IgD-negative memory B cell (primary cell): ENCODE data around the gene KIZ. TPM values are rescaled to one million over a fixed set of nuclear protein-coding genes. Genes with fewer than 3 reads are reported as not detected.
"Not testable (repeated sequence)": the region's sequence is repeated elsewhere in the genome, so short reads cannot be mapped to it uniquely, and the experiment has no call there.

Experiments
- H3K27ac Mint-ChIP-seq, 3 donors: one replicate each; pipeline ENCODE4 v1.8.0; 2020 to 2022; ENCODE audit warnings: mild to moderate bottlenecking in 3 of 3, mixed read lengths in 3 of 3, moderate library complexity in 1 of 3
- H3K27me3 Mint-ChIP-seq: one replicate; pipeline ENCODE4 v1.8.0; 2021; ENCODE audit warnings: mixed read lengths
- H3K36me3 Mint-ChIP-seq: one replicate; pipeline ENCODE4 v1.8.0; 2020; ENCODE audit warnings: mild to moderate bottlenecking, mixed read lengths
- H3K4me1 Mint-ChIP-seq, 3 donors: one replicate each; pipeline ENCODE4 v1.8.0; 2020 to 2022; ENCODE audit warnings: mixed read lengths in 3 of 3, mild to moderate bottlenecking in 1 of 3
- H3K4me3 Mint-ChIP-seq, 4 donors: one replicate each; pipeline ENCODE4 v1.8.0; 2020 to 2022; ENCODE audit warnings: mild to moderate bottlenecking in 4 of 4, mixed read lengths in 4 of 4, moderate library complexity in 3 of 4
- H3K9me3 Mint-ChIP-seq, 3 donors: one replicate each; pipeline ENCODE4 v1.8.0; 2020 to 2021; ENCODE audit warnings: mixed read lengths in 3 of 3, mild to moderate bottlenecking in 1 of 3
- polyA plus RNA-seq: library from polyadenylated mRNA; unstranded; fragments of 300-500 nt; fragmentation: Illumina TruSeq; gene quantifications from one replicate; pipeline ENCODE4 v1.2.3, GENCODE V29; 2021

Gene KIZ
- polyA plus RNA-seq, 1 donor from 2014 or later, result 26.2 TPM

DNA sequence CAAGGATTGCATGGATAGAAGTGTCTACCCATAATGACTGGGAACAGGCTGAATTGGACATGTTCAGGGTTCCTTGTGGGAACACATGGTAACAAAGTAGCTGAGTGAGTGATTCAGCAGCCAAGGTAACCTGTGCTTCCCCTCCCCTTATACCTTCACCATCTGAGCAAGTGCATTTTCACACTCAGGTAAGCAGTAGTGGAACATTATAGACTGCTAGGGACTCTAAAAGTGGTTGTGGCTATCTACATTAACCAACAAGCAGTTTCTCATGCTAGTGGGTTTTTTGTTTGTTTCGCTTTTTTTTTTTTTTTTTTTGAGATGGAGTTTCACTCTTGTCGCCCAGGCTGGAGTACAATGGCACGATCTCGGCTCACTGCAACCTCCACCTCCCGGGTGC, 41.4 kb downstream of the KIZ start:
- Mint-ChIP-seq H3K27me3 (no peaks in the 10 kb centered on the region), H3K4me3 (no peak overlapping the region), H3K4me1 (peaks cover 0 to 11% (median 5%) of the 10 kb centered on the region in 3 donors), H3K36me3 (peaks cover 18% of the 10 kb centered on the region), H3K27ac (no peak overlapping the region), H3K9me3 (peaks cover 2 to 6% (median 3%) of the 10 kb centered on the region in 3 donors)

DNA sequence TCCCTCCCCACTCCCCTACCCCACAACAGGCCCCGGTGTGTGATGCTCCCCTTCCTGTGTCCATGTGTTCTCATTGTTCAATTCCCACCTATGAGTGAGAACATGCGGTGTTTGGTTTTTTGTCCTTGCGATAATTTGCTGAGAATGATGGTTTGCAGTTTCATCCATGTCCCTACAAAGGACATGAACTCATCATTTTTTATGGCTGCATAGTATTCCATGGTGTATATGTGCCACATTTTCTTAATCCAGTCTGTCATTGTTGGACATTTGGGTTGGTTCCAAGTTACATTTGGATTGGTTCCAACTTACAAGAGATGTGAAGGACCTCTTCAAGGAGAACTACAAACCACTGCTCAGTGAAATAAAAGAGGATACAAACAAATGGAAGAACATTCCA, 42.2 kb downstream of the KIZ start:
- H3K4me3 Mint-ChIP-seq, H3K27me3 Mint-ChIP-seq, H3K9me3 Mint-ChIP-seq, H3K27ac Mint-ChIP-seq: not testable (repeated sequence)
- Mint-ChIP-seq H3K36me3 (peaks cover 16% of the 10 kb centered on the region), H3K4me1 (peaks cover 0 to 11% (median 5%) of the 10 kb centered on the region in 3 donors)

DNA sequence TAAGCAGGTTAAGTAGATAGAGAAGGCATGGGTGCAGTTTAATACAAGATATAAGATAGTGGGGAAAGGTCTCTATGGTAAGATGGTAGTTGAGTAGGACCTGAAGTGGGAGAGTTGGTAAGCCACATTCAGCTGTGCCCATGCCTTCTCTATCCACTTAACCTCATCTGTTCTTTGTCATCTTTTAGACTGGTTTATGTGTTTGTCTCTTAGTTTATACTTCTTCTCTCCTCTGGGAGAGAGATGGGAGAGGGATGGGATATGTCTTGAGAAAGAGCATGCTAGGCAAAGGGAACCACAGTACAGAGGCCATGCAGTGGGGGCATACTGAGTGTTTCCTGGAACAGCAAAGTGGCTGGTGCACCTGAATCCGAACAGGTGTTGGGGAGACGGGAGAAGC, 46.7 kb downstream of the KIZ start:
- Mint-ChIP-seq H3K27me3 (no peaks in the 10 kb centered on the region), H3K4me1 (peaks cover 0 to 2% (median 0%) of the 10 kb centered on the region in 3 donors), H3K36me3 (peaks cover 15% of the 10 kb centered on the region), H3K27ac (no peak overlapping the region), H3K9me3 (peaks cover 3 to 17% (median 3%) of the 10 kb centered on the region in 3 donors), H3K4me3 (no peak overlapping the region)

DNA sequence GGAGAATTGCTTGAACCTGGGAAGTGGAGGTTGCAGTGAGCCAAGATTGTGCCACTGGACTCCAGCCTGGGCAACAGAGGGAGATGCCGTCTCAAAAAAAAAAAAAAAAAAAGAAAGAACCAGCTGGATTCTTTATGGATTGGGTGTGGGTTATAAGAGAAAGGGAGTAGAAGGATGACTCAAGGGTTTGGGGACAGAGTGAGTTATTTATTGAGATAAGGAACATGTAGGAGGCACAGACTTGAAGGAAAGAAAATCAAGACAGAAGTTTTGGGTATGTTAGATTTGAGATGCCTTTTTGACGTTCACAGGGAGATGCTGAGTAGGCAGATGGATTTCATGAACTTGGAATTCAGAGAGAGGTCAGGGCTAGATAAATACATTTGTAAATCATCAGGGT, 47.6 kb downstream of the KIZ start:
- Mint-ChIP-seq H3K27ac (no peak overlapping the region), H3K27me3 (no peaks in the 10 kb centered on the region), H3K4me1 (peaks cover 0 to 2% (median 0%) of the 10 kb centered on the region in 3 donors), H3K9me3 (peaks cover 3 to 17% (median 3%) of the 10 kb centered on the region in 3 donors), H3K4me3 (no peak overlapping the region), H3K36me3 (peaks cover 16% of the 10 kb centered on the region)

DNA sequence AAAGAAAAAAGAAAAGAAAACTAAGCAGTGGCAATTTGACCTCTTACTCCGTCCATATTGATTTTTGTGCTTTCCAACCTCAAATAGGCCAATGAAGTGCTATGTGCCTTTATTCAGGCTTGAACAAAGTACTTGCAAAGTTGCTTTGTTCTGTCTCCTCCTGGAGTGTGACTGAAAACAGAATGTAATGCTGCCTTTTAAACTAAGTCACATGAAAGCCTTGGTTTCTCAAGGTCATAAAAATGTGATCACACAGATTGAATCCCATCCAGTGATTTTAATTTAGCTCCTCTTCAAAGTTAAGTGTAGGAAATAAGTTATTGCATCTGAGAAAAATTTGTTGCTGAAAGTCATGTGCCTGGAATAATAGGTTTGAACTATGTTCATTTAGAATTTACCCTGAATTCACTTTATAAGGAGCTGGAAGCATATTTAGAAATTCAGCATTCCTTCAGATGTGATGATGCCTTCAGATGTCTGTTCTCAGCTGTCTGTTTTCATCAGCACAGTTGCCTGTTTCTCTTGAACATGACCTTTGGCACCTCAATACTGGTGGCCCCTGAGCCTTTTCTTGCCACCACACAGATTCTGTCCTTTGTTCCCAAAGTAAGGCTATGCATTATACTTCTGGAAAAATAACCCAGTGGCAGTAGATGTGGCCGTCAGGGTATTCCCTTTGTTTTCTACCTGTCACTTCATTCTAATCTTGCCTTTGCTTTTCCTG, 48.8 kb downstream of the KIZ start:
- no peaks in the 10 kb centered on the region for H3K27me3 Mint-ChIP-seq
- no peak overlapping the region for H3K27ac Mint-ChIP-seq
- H3K4me1 Mint-ChIP-seq, result peaks cover 3 to 8% (median 5%) of the 10 kb centered on the region in 3 donors
- H3K36me3 Mint-ChIP-seq, result peaks cover 14% of the 10 kb centered on the region
- no peak overlapping the region for H3K4me3 Mint-ChIP-seq
- peaks cover 2 to 15% (median 3%) of the 10 kb centered on the region in 3 donors for H3K9me3 Mint-ChIP-seq

DNA sequence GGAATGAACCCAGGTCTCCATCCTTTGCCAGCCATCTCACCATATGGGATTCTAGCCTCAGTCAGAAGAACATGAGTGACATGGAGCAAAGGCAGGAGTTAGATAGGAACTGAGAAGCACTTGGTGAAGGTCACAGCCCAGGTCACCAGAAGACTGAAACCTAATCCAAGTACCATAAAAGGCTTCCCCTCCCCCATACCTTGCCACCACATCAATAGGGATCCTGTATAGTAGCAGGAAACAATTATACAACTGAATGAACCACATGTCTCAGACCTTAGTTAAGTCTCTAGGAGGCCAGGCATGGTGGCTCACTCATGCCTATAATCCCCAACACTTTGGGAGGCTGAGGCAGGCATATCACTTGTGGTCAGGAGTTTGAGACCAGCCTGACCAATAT, 49.6 kb downstream of the KIZ start:
- H3K27me3 Mint-ChIP-seq, result no peaks in the 10 kb centered on the region
- peaks cover 3 to 8% (median 5%) of the 10 kb centered on the region in 3 donors for H3K4me1 Mint-ChIP-seq
- H3K4me3 Mint-ChIP-seq, result no peak overlapping the region
- H3K9me3 Mint-ChIP-seq, result peaks cover 2 to 13% (median 3%) of the 10 kb centered on the region in 3 donors
- H3K27ac Mint-ChIP-seq, result no peak overlapping the region
- H3K36me3 Mint-ChIP-seq, result peaks cover 14% of the 10 kb centered on the region

DNA sequence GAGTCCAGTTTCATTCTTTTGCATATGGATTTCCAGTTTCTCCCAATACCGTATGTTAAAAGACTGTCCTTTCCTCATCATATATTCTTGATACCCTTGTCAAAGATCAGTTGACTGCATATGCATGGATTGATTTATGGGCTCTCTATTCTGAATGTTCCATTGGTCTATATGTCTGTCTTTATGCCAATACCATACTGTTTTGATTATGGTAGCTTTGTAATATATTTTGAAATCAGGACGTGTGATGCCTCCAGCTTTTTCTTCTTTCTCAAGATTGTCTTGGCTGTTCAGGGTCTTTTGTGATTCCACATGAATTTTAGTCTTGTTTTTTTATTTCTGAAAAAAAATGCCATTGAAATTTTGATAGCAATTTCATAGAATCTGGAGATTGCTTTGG, 51.9 kb downstream of the KIZ start:
- Mint-ChIP-seq H3K27me3 (no peaks in the 10 kb centered on the region), H3K9me3 (peaks cover 0 to 11% (median 2%) of the 10 kb centered on the region in 3 donors), H3K4me3 (no peak overlapping the region), H3K4me1 (peaks cover 3 to 8% (median 5%) of the 10 kb centered on the region in 3 donors), H3K27ac (no peak overlapping the region), H3K36me3 (peaks cover 7% of the 10 kb centered on the region)

DNA sequence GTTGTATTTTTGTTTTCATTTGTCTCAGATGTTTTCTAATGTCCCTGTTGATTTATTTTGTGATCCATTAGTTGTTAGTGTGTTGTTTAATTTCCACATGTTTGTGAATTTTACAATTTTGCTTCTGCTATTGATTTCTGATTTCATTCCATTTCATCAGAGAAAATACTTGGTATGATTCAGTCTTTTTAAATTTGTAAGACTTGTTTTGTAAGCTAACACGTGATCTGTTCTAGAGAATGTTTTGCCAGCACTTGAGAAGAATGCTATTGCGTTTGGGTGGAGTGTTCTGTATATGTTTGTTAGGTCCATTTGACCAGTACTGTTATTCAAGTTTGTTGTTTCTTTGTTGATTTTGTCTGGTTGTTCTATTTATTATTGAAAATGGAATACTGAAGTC, 53.9 kb downstream of the KIZ start:
- H3K4me1 Mint-ChIP-seq, result peaks cover 3 to 8% (median 5%) of the 10 kb centered on the region in 3 donors
- H3K36me3 Mint-ChIP-seq, result peaks cover 3% of the 10 kb centered on the region
- H3K27ac Mint-ChIP-seq, result no peak overlapping the region
- H3K9me3 Mint-ChIP-seq, result peaks cover 0 to 11% (median 2%) of the 10 kb centered on the region in 3 donors
- no peak overlapping the region for H3K4me3 Mint-ChIP-seq
- H3K27me3 Mint-ChIP-seq, result no peaks in the 10 kb centered on the region

DNA sequence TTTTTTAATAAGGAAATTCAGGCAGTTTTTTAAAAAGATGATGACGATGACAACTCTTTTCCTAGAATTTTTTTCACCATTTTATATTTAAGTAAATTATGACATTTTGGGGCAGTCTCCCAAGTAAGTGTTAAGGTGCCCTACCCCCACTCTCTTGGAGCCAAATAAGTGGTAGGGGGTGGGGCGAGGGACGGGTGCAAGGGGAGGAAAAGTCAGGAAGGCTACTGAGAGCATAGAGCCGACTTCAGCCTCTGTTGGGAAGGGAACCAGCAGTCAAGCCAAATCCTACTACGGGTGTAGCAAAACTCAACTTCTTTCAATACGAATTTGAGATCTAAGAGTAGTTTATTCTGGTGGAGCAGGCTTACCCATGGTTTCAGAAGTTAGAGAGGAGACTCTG, 54.4 kb downstream of the KIZ start:
- Mint-ChIP-seq H3K4me3 (no peak overlapping the region), H3K27ac (no peak overlapping the region), H3K9me3 (peaks cover 0 to 11% (median 2%) of the 10 kb centered on the region in 3 donors)

DNA sequence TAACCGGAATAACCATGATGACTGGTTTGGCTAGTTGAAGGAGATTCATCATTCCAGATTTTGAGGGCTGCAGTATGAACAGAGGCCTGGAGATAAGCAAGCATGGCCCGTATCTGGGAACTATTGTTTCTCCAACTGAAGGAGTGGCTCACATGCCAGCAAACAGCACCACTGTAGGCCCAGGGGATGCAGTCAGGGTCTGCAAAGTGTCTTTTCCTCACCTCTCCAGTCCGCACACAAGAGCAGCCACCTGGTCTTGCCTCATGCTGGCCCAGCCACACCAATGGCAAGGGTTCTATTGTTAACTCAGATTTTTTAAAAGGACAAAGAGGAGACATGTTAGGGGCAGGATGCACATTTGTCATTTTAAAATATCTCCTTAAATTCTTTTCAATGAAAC, 55.1 kb downstream of the KIZ start:
- Mint-ChIP-seq H3K27me3 (no peaks in the 10 kb centered on the region), H3K9me3 (peaks cover 0 to 11% (median 2%) of the 10 kb centered on the region in 3 donors), H3K4me1 (peaks cover 3 to 8% (median 5%) of the 10 kb centered on the region in 3 donors), H3K4me3 (no peak overlapping the region), H3K36me3 (peaks cover 8% of the 10 kb centered on the region), H3K27ac (no peak overlapping the region)

More for the DNA sequence above, 54.4 kb downstream of the KIZ start:
- no peaks in the 10 kb centered on the region for H3K27me3 Mint-ChIP-seq
- peaks cover 3 to 8% (median 5%) of the 10 kb centered on the region in 3 donors for H3K4me1 Mint-ChIP-seq
- H3K36me3 Mint-ChIP-seq, result peaks cover 6% of the 10 kb centered on the region

DNA sequence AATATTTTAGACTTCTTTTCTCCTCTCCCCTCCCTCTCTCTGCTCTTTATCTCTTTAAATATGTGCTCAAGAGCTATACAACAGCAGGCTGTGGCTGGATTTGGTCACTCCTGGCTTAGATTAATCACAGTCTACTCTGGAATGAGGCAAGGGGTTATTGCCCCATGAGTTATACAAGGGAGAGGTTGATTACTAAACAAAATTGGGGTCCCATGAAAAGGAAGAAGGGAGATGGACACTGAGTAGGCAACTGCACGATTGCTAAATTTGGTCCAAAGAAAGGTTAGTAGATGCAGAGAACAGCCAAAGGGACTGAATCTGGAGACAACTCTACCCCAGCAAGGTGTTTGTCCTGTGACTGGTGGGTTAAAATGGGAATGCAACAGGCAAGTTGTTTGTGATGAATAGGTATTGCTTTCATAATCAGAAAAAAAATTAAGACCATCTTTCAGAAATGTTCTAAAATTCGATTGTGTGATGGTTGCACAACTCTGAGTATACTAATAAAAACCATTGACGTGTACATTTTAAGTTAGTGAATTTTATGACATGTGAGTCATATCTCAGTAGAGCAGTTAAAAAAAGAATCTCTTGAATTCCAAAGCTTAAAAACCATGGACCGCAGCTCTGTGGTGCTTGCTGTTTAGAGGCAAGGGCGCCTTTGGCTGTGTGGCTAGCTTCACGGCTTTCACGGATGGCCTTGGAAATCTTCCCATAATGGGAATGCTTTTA, 57.1 kb downstream of the KIZ start:
- Mint-ChIP-seq H3K9me3 (no peaks in the 10 kb centered on the region), H3K4me3 (no peak overlapping the region), H3K27me3 (no peaks in the 10 kb centered on the region), H3K27ac (no peak overlapping the region), H3K36me3 (peaks cover 5% of the 10 kb centered on the region), H3K4me1 (peaks cover 3 to 6% (median 5%) of the 10 kb centered on the region in 3 donors)

DNA sequence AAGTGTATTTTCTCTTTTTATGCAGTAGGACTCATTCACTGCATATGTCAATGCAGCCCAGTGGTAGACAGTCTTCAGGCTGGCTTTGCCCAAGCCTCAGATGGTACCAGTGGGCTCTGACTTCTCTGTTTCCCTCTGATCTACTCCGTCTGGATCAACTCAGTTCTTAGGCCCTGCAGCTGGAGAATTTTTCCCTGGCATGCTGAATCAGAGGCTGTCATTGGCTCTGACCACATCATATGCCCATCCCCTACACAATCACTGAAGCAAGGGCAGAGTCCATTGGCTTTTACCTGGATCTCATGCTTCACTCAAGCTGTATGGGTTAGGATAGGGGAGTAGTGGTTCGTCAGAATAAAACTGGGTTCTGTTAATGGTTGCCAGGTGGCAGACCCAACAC, 57.8 kb downstream of the KIZ start:
- Mint-ChIP-seq H3K27ac (no peak overlapping the region), H3K4me3 (no peak overlapping the region), H3K36me3 (peaks cover 6% of the 10 kb centered on the region), H3K9me3 (no peaks in the 10 kb centered on the region), H3K4me1 (peaks cover 2 to 5% (median 4%) of the 10 kb centered on the region in 3 donors), H3K27me3 (no peaks in the 10 kb centered on the region)

DNA sequence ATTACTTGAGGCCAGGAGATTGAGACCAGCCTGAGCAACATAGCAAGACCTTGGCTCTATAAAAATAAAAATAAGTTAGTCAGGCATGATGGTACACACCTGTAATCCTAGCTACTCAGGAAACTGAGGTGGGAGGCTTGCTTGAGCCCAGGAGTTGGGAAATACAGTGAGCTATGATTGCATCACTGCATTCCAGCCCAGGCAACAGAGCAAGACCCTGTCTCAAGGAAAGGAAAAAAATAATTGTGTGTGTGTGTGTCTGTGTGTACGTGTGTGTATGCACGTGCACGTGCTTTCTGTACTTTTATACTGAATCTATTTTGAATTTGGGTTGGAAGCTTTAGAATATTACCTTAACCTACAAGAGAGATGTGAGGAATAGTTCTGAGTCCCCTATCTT, 58.9 kb downstream of the KIZ start:
- H3K27ac Mint-ChIP-seq, result no peak overlapping the region
- peaks cover 6% of the 10 kb centered on the region for H3K36me3 Mint-ChIP-seq
- H3K9me3 Mint-ChIP-seq, result no peaks in the 10 kb centered on the region
- no peaks in the 10 kb centered on the region for H3K4me1 Mint-ChIP-seq
- no peak overlapping the region for H3K4me3 Mint-ChIP-seq
- no peaks in the 10 kb centered on the region for H3K27me3 Mint-ChIP-seq

DNA sequence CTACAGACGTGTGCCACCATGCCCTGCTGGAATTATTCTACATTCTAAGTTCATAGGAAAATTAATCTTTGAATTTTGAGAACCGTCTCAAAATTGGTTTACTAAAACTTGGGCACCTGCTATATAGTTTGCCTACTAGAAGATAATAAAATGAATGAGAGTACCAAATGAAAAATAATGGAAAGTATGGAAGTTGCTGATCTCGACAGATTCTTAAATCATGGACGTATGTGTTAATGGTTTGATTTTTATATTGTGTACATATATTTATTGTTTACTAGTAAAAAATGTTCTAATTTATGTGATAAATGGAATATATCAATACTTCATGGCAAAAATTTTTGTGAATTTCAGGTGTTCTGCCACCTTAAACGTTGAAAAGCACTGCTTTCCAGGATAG, 60.0 kb downstream of the KIZ start:
- Mint-ChIP-seq H3K9me3 (no peaks in the 10 kb centered on the region), H3K4me3 (no peak overlapping the region), H3K4me1 (no peaks in the 10 kb centered on the region), H3K36me3 (peaks cover 6% of the 10 kb centered on the region), H3K27ac (no peak overlapping the region), H3K27me3 (no peaks in the 10 kb centered on the region)

DNA sequence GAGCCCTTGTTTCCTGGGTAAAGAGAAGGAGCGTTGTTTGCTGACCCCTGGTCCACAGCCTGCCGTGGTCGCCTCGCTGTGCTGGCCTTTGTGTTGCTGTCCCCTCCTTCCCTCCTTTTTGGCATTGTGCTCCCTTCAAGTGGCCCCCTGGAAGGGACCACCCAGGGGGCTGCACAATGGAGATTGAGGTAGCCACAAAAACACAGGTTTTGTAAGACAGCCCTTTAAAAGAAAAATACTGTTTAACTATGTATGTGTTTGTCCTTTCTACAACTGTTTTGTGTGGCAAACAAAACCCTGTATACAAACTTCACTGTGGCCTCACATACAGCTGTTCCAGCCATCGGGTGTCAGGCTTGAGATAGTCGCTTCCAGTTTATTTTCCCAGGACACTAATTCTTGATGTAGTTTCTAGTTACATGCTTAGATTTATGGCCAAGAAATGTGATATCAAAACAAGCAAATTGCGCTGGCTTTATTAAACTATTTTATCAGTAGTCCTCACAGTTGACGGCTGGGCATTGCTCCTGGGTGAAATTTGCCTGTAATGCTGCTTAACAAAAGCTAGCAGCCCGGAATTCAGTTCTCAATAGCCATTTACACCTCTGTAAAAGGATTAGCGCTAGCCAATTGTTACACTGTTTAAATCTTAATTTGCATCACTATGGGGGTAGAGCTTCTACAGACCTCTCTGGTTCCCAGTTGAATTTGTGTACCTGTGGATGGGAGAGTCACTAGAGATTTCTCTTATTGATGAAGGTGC, 64.1 kb downstream of the KIZ start:
- no peak overlapping the region for H3K27ac Mint-ChIP-seq
- no peaks in the 10 kb centered on the region for H3K9me3 Mint-ChIP-seq
- no peak overlapping the region for H3K4me3 Mint-ChIP-seq
- H3K27me3 Mint-ChIP-seq, result no peaks in the 10 kb centered on the region
- H3K36me3 Mint-ChIP-seq, result peaks cover 6% of the 10 kb centered on the region
- H3K4me1 Mint-ChIP-seq, result no peaks in the 10 kb centered on the region
